NCI-H526 treated with DMSO at 0.1 percent for 48 hours (cell line): ENCODE data around the gene CDK9.

Experiments used
- DNase-seq: peaks from one replicate; lab custom pipeline; 2025; lab: John Stamatoyannopoulos, UW

CDK9 gene

DNA sequence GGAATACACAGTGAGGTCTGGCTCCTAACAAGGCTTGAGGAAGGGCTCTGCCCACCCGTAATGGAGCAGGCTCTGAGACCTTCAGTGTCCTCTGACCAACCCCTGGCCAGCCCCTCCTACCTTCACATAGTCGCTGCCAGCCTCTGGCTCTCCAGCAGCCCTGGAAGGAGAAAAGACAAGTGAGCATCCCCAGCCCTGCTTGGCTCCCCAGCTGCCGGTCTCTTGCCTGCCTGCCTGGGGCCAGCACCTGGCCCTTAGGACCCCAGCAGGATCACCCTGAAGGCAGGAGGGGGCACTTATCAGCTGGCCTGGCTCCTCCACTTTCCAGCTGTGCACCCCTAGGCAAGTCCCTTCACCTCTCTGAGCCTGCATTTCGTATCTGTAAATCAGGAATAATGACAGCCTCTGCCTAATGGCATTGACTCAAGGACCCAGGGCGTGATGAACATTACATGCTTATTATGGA, 24.3 kb upstream of the CDK9 start:
- DNase-seq = no peak

DNA sequence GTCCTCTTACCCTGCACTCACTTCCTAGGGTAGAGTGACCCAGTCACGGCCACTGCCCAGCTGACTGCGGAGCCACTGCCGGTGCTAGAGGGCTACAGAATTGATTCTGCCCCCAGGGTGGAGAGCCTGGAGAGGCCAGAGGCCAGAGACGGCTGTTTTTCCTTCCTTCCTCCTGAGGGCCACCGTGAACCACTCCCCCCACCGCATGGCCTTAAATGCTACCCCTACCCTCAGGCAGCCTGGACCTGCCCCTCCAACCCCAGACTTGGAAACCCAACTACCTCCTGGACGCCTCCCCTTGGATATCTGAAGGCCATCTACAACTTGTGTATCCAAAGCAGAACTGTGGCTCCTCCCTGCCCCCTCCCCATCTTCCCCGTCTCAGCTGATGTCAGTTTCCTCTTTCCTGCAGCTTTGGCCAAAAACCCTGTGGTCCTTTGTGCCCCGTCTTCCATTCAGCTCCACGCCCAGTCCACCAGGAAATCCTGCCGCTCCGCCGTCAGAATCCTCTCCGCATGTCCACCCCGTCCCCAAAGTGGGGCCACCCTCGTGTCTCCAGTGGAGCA, 23.6 kb upstream of the CDK9 start:
- no peak for DNase-seq

DNA sequence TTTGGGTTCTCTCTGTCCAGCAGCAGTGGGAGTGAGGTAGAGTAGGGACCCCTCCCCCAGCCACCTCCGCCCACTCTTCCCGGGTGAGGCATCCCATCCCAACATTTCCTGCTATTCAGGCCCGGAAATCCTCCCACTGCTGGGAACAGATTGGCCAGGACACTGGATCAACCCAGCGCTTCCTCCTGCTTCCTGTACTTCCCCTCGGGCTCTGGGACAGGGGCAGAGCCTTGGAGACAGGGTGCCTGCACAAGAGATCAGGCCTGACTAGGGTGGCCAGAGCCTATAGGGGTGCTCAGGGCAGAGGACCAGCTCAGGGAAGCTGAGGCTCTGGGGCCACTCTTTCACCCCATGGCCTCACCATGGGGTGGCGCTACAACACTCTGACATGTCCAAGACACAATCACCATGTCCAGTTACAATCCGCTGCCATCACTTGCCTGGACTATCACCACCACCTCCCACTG, 21.9 kb upstream of the CDK9 start:
- no peak for DNase-seq

DNA sequence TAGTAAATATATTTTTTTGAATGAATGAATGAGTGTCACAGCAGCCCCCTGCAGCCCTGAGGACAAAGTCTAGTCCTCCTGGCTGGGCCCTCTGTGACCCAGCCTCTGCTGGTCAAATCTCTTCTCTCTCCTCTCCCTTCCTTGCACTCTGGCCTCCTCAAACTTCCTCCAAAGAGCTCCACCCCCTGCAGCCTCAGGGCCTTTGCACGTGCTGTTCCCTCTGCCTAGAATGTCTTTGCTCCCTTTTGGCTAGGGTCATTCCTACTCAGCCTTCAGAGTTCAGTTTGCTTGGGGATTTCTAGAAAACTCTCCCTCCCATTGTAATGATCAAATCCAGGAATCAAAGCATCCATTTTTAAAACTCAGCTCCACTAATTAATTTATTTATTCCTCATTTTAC, 20.4 kb upstream of the CDK9 start:
- DNase-seq = no peak

DNA sequence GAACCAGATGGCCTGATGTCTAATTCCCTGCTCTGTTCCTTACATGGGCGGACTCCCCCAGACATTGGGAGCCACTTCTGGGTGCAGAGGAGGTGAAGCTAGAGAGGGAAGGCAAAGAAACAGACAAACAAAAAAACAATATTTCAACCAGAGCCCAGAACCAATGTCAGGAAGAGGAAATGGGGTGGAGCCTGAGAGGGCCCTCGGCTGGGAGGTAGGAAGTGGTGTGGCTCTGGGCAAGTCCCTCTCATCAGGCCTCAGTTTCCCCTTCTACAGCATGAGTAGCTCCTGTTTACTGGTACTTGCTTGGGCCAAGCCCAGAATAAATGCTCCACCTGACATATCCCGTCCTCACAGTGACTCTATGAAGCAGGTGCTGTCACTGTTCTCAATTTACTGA, 18.4 kb upstream of the CDK9 start:
- DNase-seq = no peak

DNA sequence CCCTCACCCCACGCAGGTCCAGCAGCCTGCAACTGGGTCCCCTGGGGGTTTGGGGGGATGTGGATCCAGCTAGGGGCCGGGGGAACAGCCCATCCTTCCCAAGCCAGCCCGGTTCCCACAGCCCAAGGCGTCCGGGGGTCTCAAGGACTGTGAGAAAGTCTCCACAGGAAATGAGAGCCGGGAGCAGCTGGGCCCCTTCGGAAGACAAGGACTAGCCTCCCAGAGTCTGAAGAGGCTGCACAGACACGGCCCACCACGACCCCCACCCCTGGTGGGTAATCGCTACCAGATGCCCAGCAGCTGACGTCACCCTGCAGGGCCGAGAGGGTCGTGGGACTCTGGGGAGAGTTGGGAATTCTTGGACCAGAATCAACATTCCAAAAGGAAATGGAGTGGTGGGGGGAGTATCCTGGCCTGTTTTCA, 17.9 kb upstream of the CDK9 start:
- no peak for DNase-seq

DNA sequence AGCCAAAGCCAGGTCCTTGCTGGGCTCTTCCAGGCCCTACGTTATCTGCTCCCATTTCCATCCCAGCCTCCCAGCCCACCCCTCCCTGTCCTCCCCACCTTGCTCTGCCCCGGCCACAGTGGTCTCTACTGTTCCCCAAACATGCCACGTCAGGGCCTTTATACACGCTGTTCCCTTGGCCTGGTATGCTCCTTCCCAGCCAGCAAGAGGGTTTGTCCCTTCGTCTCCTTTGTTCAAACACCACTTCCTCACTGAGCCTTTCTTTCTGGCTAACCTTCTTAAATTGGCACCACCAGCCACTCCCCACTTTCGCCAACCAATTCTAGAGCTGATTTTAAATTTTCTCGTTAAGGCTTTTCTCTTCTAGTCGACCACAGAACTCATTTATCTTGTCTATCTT, 17.1 kb upstream of the CDK9 start:
- DNase-seq = no peak

DNA sequence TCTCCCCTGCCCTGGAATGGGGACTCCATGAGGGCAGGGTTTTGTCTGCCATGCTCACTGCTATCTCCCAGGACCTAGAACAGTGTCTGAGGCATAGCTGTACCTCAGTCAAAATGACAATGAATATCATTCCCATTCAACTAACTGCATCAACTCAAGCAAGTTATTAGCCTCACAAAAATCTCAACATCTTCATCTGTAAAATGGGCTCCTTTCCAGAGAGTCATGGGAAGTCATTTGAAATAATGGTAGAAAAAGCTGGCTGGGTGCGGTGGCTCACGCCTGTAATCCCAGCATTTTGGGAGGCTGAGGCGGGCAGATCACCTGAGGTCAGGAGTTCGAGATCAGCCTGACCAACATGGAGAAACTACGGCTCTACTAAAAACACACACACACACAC, 16.7 kb upstream of the CDK9 start:
- no peak for DNase-seq

DNA sequence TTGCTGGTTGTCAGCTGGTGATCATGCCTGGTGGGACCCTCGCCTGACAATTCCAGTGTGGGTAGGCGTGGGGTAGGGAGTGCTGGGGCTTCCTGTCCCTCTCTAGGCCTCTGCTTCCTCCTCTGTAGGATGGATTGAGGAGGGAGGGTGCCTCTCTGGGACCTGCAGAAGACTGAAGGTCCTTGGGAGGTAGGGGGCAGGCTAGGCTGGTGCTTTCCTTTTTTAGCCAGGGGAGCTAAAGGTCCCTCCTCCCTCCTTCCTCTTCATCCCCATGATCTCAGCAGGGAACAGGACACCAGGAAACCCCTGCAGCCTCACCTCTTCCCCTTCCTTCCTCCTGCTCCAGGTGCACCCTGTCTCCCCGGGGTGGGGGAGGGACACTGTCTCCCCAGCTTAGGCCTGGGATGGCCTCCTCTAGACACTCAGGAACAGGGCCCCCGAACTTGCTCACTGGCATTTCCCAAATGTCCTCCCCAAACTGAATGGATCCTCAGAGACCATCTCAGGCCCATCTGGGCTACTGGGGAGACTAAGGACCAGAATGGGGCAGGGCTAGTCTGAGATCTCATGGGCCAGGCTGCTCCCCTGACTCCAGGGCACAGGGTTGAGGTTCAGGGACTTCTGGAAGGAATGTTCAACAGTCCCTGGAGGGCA, 15.8 kb upstream of the CDK9 start:
- no peak for DNase-seq

DNA sequence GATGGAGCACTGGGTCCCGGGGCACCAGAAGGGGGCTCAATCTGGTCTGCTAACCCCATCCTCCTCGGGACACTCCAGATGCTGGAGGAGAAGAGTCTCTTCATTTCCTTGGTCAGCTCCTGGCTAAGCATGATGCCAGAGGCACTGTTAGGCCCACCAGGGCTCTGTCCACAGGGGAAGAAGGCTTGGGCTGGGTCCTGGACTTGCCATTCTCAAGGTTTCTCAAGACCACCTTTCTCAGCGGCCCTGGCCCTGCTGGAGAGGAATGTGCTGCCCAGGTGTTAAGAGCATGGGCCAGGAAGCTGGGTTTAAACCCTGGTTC, 15.3 kb upstream of the CDK9 start:
- no peak for DNase-seq

DNA sequence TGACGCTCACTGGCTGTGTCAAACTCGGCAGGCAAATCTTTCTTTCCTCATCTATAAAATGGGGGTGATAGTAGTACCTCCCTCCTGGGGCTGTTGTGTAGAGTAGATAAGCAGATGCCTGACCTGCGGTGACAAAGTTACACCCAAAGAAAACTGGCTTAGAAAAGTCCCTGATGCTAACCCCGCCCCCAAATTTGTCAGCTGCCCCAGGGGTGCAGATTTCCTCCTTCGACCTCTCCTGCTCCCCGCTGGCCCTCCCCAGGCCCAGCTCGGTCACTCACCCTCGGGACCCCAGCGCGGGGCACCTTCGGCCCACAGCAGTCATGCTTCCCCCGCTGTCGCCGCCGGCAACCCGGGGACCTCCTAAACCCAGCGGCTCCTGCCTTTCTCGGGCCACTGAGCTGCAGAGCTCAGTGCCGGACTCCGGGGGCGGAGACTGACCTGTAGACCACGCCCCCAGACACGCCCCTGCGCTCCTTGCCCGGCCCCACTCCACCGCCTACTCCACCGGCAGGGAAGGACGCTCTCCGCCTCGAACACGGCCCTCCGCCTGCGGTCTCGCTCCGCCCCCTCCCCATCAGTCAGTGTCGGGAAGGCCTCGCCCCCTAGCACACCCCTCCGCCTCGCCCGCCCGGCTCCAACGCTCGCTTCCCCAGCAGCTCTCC, 14.8 kb upstream of the CDK9 start:
- DNase-seq = peak; percentile 86

DNA sequence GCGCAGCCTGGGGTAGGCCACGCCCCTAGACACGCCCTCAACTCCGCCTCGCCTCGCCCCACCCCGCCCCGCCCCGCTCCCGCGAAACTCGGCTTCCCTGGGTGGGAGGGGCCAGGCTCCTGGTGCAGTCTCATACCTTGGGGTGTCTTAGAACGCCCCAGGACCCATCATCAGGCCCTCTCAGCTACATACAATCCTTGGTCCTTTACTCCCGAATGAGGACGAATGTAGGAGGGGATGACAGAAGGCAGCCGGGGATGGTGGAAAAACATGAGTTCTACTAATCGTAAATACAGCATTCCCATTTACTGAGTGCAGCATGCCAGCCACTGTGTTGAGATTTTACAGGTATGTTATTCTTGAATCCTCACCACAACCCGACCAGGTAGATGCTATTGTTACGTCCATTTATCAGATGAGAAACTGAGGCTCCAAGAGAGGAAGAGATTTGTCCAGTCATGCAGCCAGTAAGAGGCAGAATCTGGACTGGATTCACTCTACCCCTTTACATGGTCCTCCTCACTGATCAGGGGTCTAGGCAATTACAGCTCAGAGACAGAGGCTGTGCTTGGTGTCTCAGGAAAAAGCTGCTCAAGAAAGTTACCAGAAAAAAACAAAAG, 14.2 kb upstream of the CDK9 start:
- no peak for DNase-seq

DNA sequence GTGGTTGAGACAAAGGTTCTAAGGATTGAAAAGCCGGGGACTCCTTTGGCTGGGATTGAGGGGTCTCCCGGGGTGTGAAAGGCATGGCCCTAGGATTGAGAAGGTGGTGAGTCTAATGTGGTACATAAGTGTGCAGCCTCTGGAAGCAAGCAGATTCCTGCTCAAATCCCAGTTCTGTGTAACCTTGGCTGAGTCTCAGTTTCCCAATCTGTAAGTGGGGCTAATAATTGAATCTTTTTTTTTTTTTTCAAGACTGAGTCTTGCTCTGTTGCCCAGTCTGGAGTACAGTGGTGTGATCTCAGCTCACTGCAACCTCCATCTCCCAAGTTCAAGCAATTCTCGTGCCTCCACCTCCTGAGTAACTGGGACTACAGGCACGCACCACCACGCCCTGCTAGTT, 13.2 kb upstream of the CDK9 start:
- no peak for DNase-seq

DNA sequence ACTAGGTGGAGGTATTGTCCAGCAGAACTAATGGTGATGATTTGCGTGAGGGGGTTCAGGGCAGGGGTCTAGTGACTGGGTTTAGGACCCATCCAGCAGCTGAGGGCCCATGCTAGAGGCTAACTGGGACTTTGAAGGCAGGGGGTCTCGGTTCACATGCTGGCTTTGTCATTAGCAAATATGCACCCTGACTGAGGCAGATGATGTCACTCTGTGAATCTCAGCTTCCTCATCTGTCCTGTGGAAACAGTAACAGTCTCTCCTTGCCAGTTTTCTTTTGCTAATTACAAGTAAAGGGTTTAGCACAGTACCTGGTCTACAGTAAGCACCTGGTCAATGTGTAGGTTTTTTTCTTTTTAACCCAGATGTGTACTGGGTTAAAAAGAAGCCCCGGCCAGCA, 12.6 kb upstream of the CDK9 start:
- no peak for DNase-seq

DNA sequence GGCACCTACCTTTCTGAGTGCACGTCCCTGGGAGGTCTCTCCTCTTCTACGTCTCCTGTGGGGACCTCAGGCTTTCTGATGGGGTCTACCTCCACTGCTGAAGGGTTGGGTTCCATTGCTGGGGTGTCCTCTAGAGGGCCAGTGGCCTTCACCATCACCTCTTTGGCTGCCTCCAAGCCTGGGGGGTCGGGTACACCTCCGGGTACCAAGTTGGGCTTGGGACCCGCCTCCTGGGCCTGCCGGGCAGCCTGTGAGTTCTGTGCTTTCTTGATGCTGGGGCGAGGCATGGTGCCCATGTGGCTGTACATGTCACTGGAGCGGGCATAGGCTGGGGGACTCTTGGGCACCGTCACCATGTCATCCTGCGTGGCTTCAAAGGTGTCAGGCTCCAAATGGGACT, 11.9 kb upstream of the CDK9 start:
- no peak for DNase-seq

DNA sequence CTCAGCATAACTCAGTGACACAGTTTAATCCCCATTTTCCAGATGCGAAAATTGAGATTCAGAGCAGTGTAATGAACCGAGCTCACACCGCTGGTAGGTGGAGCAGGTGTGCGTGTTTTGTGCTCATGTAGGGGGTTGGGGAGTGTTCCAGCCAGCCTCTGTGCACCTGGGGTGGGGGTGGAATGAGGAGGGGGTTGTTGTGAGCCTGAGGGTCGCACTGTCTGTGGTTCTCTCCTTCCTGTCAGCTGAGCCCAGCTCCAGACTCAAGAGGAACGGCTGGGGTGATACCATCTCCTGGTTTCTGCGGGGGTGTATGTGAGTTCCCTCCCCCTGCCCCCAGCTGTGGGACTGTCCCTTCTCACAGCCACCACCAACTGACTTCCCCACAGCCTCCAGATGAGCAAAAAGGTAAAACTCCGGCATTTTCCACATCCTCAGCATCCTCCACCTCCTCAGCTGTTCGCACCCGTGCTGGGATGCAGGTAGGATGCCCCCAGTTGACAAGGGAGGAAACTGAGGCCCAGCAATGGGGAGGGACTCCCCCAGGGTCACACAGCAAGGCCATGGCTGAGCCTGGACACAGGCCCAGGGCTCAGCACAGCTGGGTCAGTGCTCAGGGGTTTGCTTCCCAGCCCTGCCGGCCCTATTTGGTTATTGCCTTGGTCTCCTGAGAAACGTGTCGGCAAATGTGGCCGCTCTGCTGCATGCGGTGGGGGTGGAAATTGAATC, 9.5 kb upstream of the CDK9 start:
- DNase-seq = no peak

DNA sequence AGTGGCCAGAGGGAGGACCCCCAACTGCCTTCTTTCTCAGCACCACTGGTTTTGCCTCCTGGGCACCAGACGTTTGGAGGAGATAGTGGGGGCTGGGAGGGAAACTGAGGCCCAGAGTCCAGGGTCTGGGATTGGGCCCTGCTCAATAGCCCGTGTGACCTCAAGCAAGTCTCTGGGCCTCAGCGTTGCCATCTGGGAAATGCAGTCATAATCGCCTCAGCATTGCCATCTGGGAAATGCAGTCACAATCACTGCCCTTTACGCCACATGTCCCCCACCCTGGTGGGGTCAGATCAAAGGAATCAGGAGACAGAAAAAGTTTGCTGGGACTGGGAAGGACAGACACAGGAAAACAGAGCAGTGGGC, 8.9 kb upstream of the CDK9 start:
- DNase-seq = no peak

DNA sequence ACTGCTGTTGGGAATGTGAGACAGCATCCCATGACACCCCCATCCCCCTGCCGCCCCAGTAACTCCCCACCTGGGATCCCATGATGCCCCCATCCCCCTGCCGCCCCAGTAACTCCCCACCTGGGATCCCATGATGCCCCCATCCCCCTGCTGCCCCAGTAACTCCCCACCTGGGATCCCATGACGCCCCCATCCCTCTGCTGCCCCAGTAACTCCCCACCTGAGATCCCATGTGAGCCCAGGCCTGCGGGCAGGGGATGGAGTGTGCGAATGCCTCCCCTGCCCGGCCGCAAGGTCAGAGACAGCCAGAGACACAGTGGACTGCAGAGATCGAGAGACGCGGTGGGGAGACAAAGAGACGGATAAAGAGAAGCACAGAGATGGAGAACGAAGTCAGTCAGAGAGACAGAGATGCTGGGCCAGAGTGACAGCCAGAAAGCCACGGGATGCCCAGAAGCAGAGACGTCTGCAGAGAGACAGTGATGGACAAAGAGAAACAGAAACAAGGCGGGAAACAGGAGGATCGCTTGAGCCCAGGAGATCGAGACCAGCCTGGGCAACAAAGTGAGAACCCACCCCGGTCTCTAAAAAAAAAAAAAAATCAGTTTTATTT, 8.4 kb upstream of the CDK9 start:
- no peak for DNase-seq

DNA sequence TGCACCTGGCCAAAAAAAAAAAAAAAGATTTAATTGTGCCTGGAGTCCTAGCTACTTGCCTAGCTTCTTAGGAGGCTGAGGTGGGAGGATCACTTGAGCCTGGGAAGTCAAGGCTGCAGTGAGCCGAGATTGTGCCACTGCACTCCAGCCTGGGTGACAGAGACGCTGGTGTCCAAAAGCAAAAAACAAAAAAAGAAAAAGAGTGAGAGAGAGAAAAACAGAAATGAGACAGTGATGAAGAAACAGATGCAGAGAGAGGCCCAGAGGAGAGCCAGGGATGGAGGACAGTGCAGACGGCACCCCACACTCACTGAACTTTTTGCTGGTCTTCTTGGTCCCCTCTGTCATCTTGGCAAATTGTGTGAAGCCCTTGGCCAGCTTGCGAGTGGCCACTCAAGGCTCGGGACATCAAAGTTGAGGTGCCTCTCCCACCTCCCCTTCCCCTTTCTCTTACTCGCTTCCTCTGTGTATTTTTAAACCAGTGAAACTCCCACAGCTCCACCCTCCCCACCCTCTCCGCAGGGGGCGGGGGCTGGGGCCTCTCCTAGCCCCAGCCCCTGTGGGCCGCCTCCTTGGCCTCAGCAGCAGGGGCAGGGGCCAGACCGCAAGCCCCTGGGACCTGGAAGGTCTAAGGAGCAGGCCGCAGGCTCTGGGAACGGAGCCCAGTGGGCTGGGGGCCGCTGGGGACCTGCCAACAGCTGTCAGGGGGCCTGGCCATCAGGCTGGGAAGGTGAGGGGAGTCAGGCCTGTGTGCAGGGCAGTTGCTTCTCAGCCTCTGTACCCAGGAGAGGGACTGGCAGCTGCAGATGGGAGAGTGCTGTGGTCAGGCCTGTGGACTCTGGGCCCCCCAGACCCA, 7.3 kb upstream of the CDK9 start, which contains the start of gene SH2D3C:
SH2D3C (minus strand) TSS at position 387 of the 856 bp plus-strand sequence; CDS start at position 348, 39 bp downstream.
- no peak for DNase-seq

DNA sequence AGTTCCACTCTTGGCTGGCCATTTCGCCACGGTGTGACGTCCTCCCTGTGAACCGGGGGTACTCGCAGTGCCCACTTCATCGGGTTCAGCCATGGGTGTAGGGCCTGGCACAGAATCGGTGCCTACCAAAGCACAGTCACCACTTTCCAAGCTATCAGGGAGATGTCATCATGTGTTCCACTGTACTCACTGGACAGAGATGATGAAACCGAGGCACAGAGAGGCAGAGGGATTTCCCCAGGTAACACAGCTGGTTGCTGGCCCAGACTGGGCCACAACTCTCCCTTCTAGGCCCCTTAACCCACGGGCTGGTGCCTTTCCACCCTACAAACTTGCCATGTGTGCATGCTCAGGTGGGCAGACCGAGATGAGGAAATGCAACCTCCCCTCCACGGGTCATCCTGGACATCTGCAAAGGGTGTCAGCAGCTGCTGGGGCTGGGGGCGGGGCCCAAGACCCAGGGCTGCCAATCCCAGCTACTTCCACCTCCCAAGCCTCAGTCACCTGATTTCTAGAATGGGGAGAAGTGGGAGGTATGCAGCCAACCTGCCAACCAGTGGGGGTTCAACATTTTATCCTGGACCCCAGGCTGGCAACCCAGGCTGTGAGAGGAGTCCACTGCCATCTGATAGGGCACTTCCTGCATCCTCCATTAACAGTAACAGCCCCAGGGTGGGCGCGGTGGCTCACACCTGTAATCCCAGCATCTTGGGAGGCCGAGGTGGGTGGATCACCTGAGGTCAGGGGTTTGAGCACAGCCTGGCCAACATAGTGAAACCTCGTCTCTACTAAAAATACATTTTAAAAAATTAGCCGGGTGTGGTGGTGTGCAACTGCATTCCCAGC, 6.5 kb upstream of the CDK9 start:
- no peak for DNase-seq
